Measurements from ENCODE around the gene CETN1.

Gene CETN1

DNA sequence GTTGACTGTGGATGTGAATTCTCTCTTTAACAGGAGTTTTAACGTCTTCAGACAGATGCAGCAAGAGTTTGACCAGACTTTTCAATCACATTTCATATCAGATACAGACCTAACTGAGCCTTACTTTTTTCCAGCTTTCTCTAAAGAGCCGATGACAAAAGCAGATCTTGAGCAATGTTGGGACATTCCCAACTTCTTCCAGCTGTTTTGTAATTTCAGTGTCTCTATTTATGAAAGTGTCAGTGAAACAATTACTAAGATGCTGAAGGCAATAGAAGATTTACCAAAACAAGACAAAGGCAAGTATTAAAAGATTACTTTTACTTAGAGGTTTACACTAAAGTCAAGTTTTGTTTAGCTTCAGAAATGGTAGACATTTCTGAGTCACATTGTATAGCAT lies 47.1 kb downstream of the CETN1 start:
- DNase-seq = no peak

DNA sequence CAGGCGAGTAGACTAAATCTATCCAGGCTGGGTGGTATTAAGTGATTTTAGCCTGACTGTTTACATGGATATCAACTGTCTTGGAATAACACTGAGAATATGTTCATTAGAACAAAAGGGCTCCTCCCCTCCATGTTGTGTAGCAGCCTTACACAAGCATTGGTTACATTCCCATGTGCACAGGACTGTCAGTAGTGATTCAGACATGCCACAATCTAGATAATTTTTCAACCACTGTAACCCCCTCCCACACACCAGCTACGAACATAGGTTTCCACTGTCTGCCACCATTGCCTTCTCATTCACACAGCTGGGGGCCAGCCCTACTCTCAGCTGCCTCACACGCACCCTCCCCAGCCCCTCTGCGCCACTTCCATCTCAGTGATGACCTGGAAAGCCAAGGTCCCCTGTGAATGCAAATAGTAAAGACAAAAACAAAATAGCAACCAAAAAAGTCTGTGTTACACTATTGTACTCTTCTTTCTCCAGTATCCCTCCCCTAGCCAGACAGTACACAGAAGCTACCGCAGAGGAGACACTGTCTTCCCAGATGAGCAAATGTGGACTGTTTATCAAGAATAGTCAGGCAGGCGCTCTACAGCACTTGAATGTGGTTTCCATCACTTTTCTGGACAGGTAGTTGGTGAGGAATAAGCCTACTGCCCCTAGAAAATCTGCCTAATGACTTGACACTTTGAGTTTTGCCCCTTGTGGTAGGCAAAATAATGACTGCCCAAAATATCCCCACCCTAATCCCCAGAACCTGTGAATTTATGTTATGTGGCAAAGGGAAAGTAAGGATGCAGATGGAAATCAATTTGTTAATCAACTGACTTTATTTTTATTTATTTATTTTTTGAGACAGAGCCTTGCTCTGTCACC lies 49.3 kb downstream of the CETN1 start:
- DNase-seq = no peak

DNA sequence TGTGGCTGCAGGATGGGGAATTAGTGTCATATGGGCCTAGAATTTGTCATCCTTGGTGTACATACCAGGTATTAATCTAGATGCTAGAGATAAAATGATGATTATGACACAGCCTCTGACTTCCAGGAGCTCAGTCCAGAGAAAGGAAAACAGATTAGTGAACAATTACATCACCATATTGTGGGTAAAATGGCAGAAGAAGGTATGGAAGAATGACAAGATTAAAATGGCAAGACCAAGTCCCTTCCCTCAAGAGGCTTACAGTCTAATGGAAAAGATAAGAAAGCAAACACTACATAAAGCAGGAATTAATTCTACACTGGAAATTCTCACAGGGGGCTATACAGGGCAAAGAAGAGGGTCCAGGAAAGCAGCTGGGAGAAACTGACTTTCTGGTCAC lies 51.4 kb downstream of the CETN1 start:
- DNase-seq = no peak
